Hematopoietic multipotent progenitor cell treated with erythropoietin and hydrocortisone succinate and interleukin-3 and kit ligand, for 17 days (in vitro differentiated cells): ENCODE results near the gene USF3.

Source experiments
- DNase-seq: peaks from one replicate; pipeline ENCODE4 v3.0.0-alpha.2; 2015; ENCODE audit warnings: low spot score

USF3 gene

DNA sequence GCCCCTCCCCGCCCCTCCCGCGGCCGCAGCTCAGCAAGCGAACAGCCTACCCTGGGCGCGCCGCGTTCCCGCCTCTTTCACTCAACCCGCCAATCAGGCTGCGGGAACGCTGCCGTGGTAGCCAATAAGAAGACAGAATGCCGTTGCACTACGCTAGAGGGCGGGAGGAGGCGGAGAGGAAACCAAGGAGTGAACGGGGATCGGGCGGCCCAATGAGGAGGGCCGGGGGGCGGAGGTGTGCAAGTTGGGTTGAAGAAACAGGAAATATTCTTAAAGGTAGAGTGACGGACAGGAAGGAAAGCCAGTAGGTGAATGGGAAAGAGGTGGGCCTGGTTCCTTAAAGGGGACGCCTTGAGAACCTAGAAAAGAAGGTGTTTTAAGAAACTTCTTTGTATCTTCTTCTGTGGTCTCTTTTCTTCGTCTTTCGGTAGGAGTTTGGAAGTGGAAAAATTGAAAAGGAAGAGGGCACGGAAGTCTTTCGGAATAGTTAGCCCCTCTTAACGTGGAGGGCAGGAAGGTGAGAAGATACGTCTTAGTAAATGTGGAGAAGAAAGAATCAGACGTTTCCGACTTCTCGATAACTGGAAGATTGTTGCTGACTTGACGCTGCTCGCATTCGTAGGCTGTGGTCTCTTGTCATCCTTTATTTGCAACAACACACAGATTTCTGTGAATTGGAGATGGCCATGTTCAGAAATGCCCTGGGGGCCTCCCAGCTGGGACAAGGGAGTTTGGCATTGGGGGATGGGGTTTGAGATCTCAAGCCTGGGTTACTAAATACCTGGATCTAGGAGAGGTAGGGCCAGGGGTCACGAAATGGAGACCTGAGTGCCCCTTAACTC, 437 bp upstream of the USF3 start:
- peak; percentile 99 for DNase-seq

DNA sequence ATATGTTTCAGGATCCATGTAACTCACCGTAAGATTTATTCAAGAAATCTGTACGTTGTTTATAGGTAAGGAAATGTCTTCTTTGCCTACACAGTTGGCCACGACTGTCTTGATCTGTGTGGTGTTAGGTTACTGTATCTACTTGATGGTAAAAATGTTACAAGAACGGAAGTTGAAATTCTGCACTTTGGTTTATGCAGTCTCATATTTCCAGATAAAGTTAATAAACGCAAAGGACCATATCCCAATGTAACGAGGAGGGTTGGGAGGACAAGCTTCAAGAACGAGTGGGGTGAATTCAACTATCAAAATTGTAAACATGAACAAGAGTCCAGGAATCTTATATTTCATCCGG, 1.0 kb downstream of the USF3 start:
- no peak for DNase-seq

DNA sequence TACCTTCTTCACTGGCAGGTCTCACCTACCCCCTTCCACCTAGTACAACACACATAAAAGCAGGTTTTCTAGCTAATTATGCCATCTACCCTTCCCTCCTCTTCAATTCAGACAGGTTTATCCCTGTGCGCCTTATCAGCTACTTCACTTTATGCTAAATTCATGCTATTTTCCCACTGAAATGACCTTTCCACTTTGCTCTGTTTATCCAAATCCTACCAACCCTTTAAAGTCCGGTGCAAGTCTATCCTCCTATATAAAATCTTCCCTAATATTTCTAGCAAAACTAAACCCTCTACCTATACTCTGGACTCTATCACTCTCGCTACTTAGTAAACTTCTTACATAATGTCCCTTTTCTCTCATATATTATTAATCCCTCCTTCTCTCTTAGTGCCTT, 6.0 kb downstream of the USF3 start:
- DNase-seq: no peak

DNA sequence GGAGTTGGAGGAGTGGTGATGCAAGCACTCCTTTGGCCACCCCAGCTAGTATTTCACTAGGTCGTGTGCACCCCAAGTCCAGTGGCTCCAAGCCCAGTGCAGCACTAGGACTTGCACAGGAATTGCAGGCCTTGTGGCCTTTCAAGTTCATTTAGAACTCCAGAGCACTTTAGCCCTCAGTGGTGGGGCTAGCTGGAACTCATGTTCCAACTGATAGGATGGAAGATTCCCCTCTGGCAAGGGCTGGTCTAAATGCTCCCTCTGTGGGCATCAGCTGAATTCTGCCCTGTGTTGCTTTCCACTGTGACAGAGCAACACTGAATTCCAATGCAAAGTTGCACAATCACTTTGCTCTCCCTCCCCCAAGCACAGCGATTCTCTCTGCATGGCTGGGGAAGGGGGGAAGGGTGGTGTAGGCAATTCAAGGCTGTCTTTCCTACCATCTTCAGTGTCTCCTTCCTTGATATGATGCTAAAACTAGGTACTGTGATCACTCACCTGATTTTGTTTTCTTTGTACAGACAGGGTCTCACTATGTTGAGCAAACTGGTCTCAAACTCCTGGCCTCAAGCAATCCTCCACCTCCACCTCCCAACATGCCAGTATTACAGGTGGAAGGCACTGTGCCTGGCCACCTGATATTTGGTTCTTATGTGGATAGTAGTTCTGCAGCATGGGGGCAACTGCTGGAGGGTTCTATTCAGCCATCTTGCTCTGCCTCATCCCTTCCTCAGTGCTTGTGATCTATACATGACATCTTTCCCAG, 10.3 kb downstream of the USF3 start:
- no peak for DNase-seq

DNA sequence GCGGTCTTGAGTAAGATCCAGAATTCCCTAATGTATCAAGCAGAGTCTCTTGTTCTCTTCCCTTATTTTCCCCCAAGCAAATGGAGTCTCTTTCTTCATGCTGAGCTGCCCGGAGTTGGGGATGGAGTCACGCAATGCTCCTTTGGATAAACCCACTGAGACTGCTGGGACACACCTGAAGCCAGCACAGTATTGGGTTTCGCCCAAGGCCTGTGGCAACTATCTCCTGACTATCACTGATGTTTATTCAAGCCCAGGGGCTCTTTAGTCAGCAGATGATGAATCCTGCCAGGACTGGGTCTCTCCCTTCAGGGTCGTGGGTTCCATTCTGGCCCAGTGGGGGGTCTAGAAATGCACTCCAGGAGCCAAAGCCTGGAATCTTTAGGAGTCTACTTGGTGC, 11.3 kb downstream of the USF3 start:
- DNase-seq: no peak

DNA sequence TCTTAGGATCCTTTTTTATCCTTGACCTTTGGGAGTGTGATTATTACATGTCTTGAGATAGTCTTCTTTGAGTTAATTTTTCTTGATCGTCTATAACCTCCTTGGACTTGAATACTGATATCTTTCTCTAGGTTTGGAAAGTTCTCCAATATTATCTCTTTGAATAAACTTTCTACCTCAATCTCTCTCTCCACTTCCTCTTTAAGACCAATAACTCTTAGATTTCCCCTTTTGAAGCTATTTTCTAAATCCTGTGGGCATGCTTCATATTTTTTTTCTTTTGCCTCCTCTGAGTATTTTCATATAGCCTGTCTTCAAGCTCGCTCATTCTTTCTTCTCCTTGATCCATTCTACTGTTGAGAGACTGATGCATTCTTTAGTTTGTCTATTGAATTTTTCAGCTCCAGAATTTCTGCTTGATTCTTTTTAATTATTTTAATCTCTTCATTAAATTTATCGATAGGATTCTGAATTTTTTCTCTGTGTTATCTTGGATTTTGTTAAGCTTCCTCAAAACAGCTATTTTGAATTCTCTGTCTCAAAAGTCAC, 12.1 kb downstream of the USF3 start:
- DNase-seq: no peak

DNA sequence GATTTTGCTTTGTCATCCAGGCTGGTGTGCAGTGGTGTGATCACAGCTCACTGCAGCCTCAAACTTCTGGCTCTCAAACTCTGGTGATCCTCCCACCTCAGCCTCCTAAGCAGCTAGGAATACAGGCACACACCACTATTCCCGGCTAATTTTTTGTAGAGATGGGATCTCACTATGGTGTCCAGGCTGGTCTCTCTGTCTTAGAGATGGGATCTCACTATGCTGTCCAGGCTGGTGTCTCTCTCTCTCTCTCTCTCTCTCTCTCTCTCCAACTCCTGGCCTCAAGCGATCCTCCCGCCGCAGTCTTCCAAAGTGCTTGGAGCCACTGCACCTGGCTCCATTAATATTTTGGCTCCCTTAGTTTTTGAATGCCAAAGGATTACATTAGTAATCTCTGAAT, 17.7 kb downstream of the USF3 start:
- no peak for DNase-seq

DNA sequence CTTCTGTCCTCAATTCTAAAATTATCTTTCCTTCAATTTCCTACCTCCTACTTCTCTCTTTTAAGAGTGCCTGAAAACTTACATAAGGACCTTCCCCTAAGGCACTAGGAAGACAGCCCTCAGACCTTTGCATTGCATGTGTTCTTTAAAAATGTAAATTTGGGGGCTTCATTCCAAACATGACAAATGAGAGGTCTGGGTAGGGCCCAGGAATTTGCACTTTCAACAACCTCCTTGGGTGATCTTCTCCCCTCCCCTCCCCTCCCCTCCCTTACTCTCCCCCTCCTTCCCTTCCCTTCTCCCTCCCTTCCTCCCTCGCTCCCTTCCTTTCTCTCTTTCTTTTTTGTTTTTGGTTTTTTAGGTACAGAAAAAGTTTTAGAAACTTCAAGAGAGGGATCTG, 18.7 kb downstream of the USF3 start:
- DNase-seq: no peak

DNA sequence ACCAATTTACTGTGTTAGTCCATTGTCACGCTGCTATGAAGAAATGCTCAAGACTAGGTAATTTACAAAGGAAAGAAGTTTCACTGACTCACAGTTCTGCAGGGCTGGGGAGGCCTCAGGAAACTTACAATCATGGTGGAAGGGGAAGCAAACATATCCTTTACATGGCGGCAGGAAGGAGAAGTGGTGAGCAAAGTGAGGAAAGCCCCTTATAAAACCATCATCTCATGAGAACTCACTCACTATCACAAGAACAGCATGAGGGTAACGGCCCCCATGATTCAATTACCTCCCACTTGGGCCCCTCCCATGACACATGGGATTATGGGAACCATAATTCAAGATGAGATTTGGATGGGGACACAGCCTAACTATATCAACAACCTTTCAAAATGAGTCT, 20.2 kb downstream of the USF3 start:
- DNase-seq: no peak

DNA sequence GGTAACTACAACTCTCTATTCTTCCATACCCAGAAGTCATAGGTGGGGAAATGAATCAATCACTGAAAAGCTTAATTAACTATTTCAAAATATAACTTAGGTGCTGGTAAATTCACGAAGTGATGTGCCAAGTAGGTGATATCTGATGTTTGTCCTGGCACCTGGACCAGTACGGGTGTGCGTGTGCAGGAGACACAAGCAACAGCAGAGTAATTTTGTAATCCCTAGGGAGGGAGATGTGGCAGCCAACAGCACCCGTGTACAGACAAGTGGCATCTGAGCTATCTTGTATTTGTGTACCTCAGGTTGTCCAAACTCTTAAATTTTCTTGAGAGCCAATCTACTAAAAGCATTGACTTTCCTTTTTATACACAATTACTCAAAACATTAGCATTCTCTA, 22.8 kb downstream of the USF3 start:
- DNase-seq: no peak

DNA sequence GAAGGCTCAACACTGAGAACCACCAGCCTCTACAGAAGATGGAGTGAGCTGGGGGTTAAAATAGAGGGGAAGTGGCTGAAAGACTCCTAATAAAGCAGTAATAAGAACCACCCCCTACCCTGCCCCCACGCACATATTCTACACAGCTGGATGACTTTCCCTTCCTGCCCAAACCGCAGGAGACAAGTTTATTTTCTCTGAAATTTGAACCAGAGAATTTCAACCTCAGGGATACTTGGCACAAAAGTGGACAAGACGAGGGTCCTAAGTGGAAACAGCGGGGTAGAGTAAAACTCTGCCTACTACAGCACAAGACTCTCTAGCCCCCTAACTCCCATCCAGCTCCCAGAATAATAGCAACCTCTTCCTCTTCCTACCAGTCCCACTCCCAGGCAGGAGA, 28.4 kb downstream of the USF3 start:
- no peak for DNase-seq

DNA sequence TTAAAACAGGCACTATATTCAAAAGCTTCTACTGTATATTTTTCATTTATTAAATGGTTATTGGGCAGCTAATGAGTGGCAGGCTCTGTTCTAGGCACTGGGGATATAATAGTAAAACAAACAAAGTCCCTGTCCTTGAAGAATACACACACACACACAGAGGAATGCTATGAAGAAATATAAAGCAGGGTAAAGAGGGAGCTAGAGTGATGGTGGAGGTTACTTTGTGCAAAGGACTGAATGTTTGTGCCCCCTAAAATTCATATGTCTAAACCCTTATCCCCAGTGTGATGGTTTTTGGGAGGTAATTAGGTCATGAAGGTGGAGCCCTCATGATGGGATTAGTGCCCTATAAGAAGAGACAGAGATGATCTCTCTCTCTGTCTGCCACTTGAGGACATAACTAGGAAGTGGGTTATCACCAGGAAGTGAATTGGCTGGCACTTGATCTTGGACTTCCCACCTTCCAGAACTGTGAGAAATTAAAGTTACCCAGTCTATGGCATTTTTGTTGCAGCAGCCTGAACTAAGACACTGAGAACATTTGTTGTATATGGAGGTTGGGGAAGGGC, 31.8 kb downstream of the USF3 start:
- no peak for DNase-seq

DNA sequence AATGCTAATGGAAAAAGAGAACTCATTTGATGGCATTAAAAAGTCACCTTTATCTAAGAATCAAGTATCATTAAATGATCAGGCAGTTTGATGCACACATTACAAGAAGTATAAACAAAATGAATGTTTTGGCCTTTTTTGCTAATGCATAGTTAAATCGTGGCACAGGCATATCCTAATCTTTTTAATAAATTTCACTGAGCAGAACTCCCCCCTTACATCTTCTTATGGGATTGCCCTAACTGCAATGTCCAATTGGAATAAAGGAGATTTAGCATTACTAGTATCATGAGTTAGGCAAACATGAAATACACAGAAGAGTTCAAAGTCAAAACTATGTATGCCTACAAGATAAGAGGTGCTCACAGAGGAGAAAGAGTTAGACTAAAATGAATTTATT, 32.7 kb downstream of the USF3 start:
- no peak for DNase-seq

DNA sequence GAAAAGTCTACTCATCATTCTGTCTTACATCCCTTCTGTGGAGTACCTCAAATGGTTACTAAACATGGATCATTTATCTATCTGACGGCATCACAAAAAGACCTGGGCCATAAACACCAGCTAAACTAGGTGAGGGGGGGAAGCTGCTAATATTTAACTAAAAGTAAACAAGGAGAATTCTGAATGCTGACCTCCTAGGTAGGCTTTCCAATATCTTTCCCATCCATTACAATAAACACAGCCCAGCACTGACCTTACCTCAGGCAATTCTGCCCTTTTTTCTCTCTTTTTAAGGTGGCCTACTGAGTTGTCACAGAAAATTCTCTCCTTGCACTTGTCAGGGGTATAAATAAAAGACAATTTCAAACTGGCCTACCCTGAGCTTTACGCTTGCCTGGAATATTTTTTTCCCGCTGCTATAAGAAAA, 33.1 kb downstream of the USF3 start:
- no peak for DNase-seq

DNA sequence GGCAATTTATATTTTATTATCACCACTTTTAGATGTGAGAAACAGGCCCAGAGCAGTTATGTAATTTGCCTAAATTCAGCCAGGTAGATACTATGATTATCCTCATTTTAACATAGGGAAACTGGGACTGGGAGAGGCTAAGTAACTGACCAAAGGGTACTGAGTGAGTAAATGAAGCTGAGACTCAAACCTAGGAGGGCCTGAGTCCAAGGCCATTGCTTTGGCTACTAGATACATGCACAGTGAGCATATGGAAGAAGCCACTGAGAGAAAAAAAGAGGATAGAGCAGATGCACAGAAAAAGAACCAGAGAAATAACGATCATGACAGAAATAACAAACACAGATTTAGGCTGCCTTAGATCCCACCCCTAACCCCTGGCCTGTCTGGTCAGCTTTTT, 33.6 kb downstream of the USF3 start:
- no peak for DNase-seq

DNA sequence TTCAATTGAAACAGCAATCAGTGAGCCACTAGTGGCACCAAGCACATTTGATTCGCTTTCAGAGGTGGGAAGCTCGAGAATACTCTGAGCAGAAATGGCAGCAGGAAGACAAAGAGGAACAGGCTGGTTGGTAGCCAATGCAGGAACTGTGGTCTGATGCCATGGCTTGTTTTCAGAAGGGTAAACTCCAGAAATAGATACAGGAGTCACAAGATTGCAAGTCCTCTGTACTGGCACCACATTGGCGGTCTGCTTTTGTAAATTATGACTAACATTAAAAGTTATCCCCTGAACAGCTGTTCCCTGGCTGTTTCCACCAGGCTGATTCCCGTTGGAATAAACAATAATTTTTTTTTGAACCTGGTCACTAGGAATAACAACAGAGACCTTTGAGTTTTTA, 35.5 kb downstream of the USF3 start:
- DNase-seq: no peak

DNA sequence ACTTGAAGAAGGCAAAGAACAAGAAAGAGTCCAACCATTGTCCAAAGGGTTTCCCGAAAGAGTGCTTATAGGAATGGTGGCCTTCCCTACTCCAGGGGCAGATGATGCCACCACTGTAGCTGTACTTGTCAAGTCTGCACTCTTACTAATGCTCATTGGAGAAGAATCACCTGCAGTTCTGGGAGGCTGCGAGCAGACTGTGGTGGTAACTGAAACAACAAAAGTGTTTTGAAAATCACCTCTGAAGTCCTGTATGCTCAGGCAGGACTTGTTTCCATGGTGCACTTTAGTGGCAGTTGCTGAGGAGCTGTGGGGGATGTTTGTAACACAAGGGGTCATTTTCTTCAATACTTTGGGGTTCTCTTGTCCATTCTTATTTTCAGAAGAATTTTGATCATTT, 36.0 kb downstream of the USF3 start:
- DNase-seq: no peak

DNA sequence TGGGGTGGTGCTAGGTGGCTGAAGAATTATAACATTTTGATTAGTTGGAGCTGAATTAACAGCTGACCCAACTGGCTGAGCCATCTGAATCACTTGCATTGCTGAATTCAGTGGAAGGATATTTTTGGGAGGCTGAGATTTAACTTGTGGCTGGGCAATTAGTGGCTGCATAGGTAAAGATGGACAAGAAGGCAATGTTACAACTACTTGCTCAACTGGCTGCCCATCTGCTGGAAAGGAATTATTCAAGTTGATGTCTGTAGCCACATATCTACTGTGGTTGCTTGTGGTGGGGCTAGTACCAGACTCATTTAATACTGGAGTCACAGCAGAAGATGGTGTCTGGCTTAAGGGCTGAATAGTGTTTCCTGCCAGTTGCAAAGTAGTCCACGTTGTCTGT, 36.4 kb downstream of the USF3 start:
- DNase-seq: no peak

DNA sequence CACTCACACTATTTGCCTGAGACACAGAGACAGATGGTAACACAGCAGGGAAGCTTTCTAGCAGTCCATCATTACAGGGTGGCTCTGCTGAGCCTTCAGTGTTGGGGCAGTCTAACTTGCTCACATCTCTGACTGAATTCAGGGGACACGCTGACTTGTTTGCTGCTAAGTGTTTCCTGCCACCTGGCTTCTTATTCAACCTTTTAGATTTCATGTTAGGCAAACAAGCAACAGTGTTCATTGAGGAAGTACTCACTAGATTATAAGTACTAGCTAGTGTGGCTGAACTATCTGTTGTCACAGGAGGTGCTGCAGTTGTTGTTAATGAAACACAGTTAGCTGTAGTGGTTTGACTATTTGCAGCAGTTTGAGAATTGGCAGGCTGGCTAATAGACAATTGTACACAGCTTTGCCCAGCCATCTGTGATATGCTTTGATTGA, 37.3 kb downstream of the USF3 start:
- DNase-seq: no peak

DNA sequence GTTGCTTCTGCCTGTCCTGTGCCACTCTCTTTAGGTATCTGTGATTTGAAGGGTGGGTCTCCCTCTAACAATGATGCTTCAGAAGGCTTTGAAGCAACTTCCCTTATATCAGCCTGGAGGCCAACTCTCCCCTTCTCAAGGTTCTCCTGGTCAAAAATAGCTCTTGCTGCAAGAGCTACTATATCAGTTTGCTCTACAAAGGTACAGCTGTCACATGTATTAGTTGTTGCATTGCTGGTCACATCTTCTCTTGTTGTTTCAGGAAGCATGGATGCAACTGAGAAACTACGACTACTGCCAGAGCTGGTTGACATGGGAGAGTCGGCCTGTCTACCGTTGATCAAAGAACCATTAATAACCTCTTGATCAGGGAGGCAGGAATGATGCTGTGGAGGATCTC, 38.3 kb downstream of the USF3 start:
- DNase-seq: no peak

DNA sequence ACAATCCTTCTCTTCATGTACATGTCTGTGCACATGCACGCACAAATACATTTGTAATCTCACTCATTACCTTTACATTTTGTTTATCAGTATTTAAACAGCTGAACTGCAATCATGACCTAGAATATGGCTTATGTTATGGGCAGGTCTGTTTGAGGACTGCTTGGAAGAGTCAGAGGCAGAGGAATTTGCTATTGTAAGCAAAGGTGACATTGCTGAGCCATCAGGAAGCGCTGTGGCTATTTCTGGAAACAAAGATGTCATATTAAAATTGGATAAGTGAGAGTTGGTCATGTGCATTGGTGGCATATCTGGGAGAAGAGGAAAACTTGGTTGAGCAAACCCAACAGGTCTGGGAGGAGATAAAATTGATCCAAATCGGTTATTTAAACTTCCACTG, 41.6 kb downstream of the USF3 start:
- no peak for DNase-seq

DNA sequence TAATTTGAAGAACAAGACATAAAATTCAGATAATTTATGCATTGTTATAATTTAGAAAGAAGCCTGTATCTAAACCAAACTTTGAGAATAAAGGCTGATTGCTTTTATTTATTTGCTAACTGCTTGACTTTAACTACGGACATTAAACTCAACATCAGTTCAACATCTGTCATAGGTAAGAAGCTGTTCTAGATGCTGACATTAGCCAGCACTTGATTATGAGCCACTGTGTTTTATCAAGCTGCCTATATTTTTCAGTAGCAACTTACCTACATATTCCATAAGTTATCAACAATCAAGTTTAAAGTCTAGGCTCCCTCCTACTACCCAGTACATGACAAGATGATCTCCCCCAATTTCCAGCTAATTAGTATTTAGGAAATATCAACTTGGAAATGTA, 42.1 kb downstream of the USF3 start:
- DNase-seq: no peak
